KBM-7 (cell line): ENCODE data around the gene EZR.
A peak's percentile ranks its signal among the peaks of the same experiment; 100 is the strongest.
"Not testable (repeated sequence)": the region's sequence is repeated elsewhere in the genome, so short reads cannot be mapped to it uniquely, and the experiment has no call there.

Experiments used
- DNase-seq: peaks from one replicate; pipeline ENCODE4 v3.0.0-alpha.2; 2015
- in situ Hi-C: fragments of 300-500 bp; cut with MboI; formaldehyde crosslinking; loops from 2 replicates; pipeline ENCODE4 v1.14.3; 2020; ENCODE audit warnings: low sequenced_read_pairs, low pct_unique_long_range_greater_than_20kb, mixed read lengths

The EZR gene

DNA sequence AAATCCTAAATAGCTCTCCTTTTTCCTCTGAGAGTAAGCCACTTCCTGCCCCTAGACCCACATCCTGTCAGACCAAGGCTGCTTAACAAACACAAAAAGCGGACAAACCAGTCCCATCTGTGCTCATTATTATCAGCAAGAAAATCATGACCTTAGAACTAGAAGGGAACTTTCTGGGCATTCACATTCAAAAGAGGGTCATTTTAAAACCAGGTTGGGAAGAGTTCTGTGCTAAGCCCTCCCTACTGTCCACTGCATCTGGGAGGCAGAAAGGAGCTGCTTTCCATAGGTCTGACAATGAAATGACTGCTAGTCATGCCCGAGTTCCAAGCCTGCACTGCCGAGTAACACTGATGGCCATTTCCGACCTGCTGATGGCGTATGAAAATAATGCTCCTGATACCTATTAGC is 15.4 kb downstream of the EZR start:
- in situ Hi-C loops, result no loop called here

GRCh38 chr6:158801655-158802294 is 17.4 kb downstream of the EZR start:
- DNase-seq, result no peak
- in situ Hi-C loops, result no loop called here

More for the DNA sequence above, 15.4 kb downstream of the EZR start:
- DNase-seq, result peak; percentile 70

DNA sequence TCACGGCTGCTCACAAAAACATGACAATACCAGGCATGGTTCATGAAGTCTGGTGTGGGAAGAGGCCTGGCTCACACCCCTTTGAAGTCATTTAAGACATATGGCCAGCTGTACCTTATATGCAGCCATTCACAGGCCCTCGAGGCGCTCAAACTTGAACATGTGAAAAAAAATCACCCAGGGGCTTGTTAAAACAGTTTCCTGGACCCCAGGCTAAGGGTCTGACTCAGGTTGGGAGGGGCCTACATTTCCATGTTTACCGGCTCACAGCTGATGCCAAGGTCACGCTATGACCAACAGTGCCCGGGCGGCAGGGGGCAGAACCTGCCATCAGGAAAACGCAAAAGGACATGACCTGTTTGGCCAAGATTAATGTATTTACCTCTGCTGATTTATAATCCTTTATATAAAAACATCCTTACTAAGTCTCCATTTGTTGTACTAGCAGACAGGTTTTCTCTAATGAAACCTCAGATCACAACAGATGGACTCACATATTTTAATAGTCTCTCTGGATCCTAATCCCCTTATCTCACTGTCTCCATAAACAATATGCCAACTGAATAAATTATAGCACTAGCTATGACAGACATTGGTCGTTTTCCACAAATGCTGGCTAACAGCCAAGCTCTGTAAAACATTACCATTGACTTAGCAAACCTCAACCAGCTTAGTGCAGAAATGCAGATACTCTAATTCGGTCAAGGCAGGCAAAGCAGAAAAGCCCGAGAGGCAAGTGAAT is 19.9 kb downstream of the EZR start:
- DNase-seq, result no peak
- in situ Hi-C loops, result no loop called here

- DNase-seq, result no peak
Measured at GRCh38 chr6:158798311-158798710, 20.9 kb downstream of the EZR start.

DNA sequence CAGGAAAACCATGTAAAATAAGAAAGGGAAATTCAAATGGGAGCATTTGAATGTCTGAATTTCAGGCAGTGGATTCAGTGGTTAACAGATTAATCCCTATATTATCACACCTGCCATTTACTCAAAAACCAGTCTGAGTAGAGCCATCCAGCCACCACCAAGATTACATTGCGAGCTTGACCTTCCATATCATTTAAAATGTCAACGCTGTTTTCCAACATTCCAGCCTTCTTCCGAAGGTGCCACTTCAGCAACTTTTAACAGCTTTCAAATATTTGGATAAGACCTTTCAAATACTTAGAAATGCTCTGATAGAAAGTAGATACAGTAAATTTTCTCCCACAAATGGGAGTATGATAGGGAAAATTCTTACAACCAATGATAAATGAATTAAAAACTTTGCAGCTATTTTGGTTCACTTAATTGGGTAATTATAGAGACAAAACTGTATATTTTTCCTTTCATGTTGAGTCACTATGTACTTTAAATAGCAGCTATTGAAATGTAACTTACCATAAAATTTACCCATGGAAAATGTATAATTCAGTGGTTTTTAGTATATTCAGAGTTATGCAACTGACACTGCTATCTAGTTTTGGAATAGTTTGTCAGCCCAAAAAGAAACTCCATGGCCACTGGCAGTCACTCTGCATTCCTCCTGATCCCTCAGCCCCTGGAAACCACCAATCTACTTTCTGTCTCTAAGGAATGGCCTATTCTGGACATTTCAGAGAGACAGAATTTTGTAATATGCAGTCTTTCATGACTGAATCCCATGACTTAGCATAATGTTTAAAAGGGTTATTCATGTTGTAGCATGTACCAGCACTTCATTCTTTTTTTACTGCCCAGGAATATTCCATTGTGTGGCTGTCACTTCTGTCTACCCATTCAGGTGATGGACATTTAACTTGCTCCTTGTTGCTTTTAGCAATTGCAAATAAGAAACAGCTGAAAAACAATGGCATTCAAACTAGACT is 21.5 kb downstream of the EZR start:
- in situ Hi-C loops, result no loop called here
- DNase-seq, result no peak

More at GRCh38 chr6:158798311-158798710, 20.9 kb downstream of the EZR start:
- in situ Hi-C loops, result no loop called here

GRCh38 chr6:158796353-158796752 is 22.8 kb downstream of the EZR start:
- no peak for DNase-seq
- in situ Hi-C loops, result no loop called here

GRCh38 chr6:158795516-158795915 is 23.7 kb downstream of the EZR start:
- no peak for DNase-seq
- in situ Hi-C loops, result no loop called here

DNA sequence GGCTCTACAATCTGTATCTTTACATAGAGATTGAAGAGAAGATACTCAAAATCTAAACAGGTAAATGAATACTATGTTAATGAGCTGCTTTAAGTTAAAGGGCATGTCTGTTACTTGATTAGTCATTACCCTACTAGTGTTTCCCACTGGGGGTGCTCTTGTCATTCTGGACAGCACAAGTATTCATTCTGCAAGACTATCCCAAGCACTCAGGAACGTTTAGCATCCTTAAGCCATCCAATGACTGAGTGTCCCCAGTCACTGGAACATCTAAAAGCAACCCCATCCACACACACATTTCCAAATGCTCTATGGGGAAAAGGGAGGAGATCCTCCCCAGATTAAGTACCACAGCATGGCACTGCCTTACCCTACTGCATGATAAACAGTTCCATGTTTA is 25.7 kb downstream of the EZR start:
- in situ Hi-C loops, result no loop called here

DNA sequence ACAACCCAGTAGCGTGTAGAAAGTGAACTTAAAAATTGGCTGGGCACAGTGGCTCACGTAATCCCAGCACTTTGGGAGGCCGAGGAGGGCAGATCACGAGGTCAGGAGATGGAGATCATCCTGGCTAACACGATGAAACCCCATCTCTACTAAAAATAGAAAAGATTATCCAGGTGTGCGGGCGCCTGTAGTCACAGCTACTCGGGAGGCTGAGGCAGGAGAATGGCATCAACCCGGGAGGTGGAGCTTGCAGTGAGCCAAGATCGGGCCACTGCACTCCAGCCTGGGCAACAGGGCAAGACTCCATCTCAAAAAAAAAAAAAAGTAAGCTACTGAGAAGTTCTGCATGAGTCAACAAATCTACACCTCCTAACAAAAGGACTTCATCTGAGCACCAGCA is 26.7 kb downstream of the EZR start:
- DNase-seq, in situ Hi-C loops: not testable (repeated sequence)

More for the DNA sequence above, 25.7 kb downstream of the EZR start:
- DNase-seq, result peak; percentile 30

DNA sequence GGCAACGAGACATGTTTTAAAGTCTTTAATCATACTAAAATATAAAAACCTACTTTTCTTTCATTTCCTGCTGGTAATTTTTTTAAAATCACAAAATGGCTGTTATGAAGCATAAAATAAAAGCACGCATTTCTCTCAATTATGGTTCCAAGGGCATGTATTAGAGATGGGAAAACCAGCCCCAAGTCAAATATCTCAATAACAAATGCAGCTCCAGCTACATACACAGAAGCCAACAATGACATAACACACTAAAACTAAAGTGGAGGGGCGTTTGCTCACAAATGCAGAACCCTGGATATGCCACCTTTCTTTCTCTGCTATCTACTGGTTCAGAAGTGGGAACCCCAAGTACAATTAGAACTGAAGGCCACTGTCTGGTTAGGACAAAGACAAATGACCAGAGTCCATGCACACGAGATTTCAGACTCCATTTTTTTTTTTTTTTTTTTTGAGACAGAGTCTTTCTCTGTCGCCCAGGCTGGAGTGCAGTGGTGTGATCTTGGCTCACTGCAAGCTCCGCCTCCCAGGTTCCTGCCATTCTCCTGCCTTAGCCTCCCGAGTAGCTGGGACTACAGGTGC is 27.8 kb downstream of the EZR start:
- no peak for DNase-seq
- in situ Hi-C loops, result no loop called here

GRCh38 chr6:158789115-158789917 is 29.9 kb downstream of the EZR start:
- no peak for DNase-seq
- in situ Hi-C loops, result no loop called here

DNA sequence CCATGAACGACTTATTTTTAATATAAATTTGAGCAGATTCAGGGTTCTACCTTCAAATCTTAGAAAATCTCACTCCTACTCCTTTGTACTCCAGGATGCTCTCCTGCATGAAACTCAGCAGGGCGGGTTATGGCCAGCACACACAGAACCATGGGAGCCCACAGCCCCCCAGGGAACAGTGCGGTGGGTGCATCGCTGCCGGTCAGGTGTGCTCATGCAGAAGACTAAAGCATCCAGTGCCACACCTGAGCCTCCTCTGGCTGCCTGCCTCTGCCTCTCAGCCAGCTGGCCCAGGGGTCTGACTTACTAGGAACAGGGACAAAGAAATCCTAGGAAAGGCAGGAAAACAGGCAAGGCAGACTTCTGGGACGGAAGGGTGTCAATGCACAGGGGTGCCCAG is 31.8 kb downstream of the EZR start:
- in situ Hi-C loops, result no loop called here
- no peak for DNase-seq

DNA sequence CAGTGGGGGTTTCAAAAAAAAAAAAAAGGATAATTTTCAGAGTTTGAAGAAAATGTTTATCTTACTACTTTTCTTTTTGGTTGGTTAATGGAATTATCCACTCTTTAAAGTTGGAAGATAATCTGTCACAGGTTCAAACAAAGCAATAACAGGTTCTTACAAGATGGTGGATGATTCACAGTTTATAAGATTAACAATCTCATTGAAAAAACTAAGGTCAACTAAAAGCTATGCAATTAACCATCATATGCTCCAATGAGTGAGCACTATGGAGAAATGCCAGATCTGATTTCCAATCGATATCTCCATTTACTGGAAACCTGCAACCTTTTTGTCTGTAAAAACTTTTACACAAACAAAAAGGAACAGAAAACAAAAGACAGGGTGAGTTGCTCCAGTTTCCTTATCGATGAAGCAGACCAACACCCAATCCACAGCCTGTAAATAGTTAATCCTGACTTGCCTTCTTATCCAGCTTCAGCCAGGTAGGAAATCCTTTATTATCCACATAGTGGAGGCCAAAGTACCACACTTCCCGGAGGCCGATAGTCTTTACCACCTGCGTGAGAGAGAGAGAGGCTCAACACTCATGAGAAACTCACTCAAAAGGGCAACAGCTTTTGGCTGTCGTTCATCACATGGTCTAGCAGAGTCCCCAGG is 32.4 kb downstream of the EZR start:
- in situ Hi-C loops, result no loop called here
- no peak for DNase-seq

DNA sequence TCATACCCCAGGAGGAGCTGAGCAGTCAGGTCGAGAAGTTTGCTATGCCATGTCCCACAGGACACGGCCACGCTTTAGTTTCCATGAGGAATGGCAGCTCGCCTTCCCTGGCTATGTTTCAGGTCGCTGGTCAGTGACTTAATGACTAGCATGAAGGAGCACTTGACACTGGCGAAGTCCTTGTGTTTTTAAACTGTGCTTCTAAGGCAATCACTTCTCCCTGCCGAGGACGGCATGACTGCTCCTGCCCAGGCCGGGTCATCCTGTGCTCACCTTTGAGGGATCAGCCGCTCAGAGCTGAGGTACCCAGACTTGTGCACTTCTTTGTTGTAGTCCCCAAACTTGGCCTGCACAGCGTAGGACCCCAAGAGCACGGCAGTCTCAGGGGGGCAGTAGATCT is 34.1 kb downstream of the EZR start:
- no peak for DNase-seq

GRCh38 chr6:158784505-158784904 is 34.7 kb downstream of the EZR start:
- in situ Hi-C loops, result no loop called here
- no peak for DNase-seq

More for the DNA sequence above, 34.1 kb downstream of the EZR start:
- in situ Hi-C loops, result no loop called here

GRCh38 chr6:158783851-158784250 is 35.3 kb downstream of the EZR start:
- in situ Hi-C loops, result no loop called here
- no peak for DNase-seq

GRCh38 chr6:158783167-158783450 is 36.1 kb downstream of the EZR start:
- DNase-seq, result no peak
- in situ Hi-C loops, result no loop called here

- DNase-seq, result no peak
- in situ Hi-C loops, result no loop called here
Measured at GRCh38 chr6:158782432-158783166, 36.6 kb downstream of the EZR start.
